Fibroblast of gingiva (primary cell): ENCODE data around the gene WDR27.
A peak's percentile ranks its signal among the peaks of the same experiment; 100 is the strongest.

Source experiments
- DNase-seq: peaks from one replicate; pipeline ENCODE4 v3.0.0-alpha.2; 2011; ENCODE audit warnings: low read depth

WDR27 gene

GRCh38 chr6:169701954-169702839 lies at the start of gene WDR27, which contains the start of gene C6orf120:
WDR27 (minus strand) TSS chr6:169702029; CDS start chr6:169689005, 13,024 bp downstream.
C6orf120 (plus strand) TSS chr6:169702126; CDS start chr6:169702460, 334 bp downstream.
- DNase-seq, result peak; percentile 97

GRCh38 chr6:169746556-169746955 lies 44.7 kb upstream of the WDR27 start:
- no peak for DNase-seq

GRCh38 chr6:169745405-169745804 lies 43.6 kb upstream of the WDR27 start:
- no peak for DNase-seq

- DNase-seq, result no peak
Observed at GRCh38 chr6:169741344-169741743, 39.5 kb upstream of the WDR27 start.

GRCh38 chr6:169738976-169739529 lies 37.2 kb upstream of the WDR27 start:
- no peak for DNase-seq

- DNase-seq, result peak; percentile 36
Observed at GRCh38 chr6:169738204-169738975, 36.6 kb upstream of the WDR27 start.

- DNase-seq, result no peak
Observed at GRCh38 chr6:169729961-169730360, 28.1 kb upstream of the WDR27 start.

GRCh38 chr6:169726963-169727362 lies 25.1 kb upstream of the WDR27 start:
- DNase-seq, result no peak

- no peak for DNase-seq
Observed at GRCh38 chr6:169726049-169726400, 24.2 kb upstream of the WDR27 start.

GRCh38 chr6:169725125-169726048 lies 23.6 kb upstream of the WDR27 start:
- peak; percentile 60 for DNase-seq

- peak; percentile 12 for DNase-seq
Observed at GRCh38 chr6:169724494-169725124, 22.8 kb upstream of the WDR27 start, which contains the start of gene PHF10. PHF10 (minus strand) TSS chr6:169724500; CDS start chr6:169723931, 569 bp downstream.

- DNase-seq, result peak; percentile 22
Observed at GRCh38 chr6:169723991-169724493, 22.2 kb upstream of the WDR27 start.

GRCh38 chr6:169723200-169723909 lies 21.5 kb upstream of the WDR27 start:
- DNase-seq, result peak; percentile 62

- DNase-seq, result peak; percentile 38
Observed at GRCh38 chr6:169722362-169723199, 20.8 kb upstream of the WDR27 start.

GRCh38 chr6:169720207-169720855 lies 18.5 kb upstream of the WDR27 start:
- DNase-seq, result no peak

- no peak for DNase-seq
Observed at GRCh38 chr6:169719117-169719516, 17.3 kb upstream of the WDR27 start.

GRCh38 chr6:169714595-169714994 lies 12.8 kb upstream of the WDR27 start:
- DNase-seq, result no peak

GRCh38 chr6:169714178-169714577 lies 12.3 kb upstream of the WDR27 start:
- no peak for DNase-seq

- no peak for DNase-seq
Observed at GRCh38 chr6:169710009-169710408, 8.2 kb upstream of the WDR27 start.
